ENCODE measurements around the gene SDF4.

Gene SDF4, protein sequence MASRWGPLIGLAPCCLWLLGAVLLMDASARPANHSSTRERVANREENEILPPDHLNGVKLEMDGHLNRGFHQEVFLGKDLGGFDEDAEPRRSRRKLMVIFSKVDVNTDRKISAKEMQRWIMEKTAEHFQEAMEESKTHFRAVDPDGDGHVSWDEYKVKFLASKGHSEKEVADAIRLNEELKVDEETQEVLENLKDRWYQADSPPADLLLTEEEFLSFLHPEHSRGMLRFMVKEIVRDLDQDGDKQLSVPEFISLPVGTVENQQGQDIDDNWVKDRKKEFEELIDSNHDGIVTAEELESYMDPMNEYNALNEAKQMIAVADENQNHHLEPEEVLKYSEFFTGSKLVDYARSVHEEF

DNA sequence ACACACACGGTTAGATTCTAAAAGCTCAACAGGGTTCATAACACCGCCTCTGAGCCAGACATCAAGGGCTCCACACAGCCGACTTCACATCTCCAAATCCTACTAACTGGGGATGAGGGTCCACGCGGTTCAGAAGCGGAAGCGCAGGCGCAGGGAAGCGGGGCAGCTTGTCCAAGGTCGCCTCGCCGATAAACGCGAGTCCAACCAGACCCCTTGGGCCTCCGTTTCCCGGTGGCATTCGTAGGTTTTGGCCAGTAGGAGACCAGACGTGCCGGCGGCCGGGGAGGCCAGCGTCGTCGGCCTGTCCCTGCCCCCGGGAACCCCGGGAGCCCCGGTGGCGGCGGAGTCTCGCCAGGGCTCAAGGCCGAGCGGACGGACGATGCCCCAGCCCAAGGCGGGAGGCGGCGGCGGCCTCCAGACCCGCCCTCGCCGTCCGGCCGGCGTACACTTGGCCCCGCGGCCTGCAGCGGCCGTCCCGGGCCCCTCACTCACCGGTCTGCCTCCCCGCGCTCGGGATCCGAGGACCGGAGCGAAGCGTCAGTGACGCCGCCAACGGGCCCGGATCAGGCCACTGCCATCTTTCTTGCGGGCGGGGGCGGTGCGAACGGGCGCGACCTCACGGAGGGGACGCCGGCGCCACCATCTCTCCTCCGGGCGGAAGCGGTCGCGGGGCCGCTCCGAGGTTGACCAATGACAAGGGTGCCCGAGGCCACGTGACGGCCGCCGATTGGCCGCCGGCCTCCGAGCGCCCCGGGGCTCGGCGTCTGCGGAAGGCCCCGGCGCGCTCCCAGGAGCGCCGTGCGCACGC is at the start of gene SDF4:
TSS of gene SDF4 (minus strand) at position 602 of the 808 bp plus-strand sequence. CDS start 3,229 bp downstream, outside the sequence.
- peak; percentile 77 for DNase-seq (ENCODE audit: low read depth)

DNA sequence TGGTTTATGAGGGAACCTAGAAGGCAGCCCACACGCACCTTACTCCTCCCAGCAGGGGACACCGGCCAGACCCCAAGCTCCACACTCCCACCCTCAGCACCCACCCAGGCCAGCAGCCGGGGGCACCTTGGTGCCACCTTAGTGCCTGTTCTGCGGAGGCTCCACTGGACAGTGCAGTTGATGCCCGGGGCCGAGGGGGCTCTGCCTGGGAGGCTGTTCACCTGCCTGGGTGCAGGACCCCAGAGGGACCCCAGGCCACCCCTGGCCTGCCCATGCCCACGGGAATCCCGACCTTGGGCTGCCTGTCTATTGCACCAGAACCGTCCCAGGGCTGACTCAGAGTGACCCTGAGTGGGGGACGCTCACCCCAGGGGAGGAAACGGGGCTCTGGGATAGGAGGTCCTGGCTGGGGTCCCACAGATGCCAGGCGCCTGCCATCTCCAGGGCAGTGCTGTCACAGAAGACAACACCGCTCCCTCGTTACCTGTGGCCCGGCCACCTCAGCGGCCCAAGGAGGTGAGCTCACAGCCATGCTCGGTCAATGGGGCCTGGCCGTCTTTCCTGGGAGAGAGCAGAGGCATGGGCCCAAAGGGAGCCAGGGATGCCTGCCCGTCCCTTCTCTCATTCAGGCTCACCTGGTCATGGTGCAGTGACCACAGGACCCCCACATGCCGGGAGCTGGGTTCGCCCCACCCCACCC is 49.1 kb upstream of the SDF4 start:
- no peak for DNase-seq (ENCODE audit: low read depth)

DNA sequence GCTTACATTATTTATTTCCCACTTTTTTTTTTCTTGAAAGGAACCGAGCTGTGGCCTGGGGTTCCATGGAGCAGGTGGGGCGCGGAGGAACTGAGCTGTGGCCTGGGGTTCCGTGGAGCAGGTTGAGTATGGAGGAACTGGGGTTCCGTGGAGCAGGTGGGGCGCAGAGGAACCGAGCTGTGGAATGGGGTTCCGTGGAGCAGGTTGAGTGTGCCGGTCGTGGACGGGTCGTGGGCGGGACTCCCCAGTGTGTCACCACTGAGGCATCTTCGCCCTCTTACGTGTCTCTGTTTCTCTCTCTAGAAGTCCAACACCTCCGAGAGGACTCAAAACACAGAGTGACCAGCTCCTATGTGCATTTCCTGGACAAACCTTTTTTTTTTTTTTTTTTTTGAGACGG is 47.2 kb upstream of the SDF4 start:
- no peak for DNase-seq (ENCODE audit: low read depth)

DNA sequence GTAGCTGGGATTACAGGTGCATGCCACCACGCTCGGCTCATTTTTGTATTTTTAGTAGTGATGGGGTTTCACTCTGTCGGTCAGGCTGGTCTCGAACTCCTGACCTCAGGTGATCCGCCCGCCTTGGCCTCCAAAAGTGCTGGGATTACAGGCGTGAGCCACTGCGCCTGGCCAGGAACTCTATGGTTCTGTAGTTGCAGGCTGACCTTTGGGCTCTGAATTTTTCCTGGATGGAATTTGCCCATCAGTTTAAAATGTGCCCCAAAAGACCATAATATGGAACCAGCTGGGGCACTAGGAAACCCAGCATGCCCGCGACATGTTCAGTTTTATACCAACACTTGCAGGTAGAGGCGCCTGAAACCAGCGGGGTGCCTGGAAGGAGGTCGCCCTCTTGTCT is 46.8 kb upstream of the SDF4 start:
- DNase-seq (ENCODE audit: low read depth), result no peak

DNA sequence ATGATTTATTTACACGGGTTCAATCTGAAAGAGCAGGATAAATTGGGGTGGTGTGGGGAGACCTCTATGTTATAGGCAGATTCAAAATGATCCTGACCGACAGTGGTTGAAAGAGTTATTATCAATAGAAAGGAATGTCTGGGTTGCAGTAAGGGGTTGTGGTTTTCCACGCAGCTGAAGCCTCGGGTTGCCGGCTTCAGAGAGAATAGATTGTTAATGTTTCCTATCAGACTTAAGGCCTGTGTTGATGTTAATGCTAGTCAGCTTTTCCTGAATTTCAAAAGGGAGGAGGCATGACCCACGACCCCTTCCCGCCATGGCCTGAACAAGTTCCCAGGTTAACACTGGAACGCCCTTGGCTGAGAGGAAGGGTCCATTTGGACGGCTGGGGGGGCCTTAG is 44.0 kb upstream of the SDF4 start:
- DNase-seq (ENCODE audit: low read depth), result no peak

DNA sequence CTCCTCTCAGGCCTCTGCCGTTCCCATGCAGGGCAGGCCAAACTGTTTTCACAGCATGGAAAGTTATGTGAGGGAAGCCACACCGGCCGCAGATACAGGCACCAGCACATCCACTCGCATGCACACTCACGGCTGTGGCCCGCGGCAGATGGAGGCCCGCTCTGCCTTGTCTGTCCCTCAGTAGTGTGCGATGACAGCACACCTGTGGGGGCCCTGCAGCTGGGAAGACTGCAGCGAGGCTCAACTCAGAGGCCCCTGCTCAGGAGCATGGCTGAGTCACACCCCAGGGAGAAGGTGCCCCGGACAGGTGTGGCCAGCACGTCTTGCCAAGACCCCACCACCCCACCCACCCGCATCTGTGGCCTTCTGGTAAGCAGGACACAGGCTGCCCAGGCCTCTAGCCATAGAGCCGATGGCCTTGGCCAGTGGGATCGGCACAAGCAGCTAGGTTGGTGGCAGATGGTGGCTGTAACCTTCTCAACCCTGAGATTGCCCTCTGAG is 43.2 kb upstream of the SDF4 start:
- no peak for DNase-seq (ENCODE audit: low read depth)

DNA sequence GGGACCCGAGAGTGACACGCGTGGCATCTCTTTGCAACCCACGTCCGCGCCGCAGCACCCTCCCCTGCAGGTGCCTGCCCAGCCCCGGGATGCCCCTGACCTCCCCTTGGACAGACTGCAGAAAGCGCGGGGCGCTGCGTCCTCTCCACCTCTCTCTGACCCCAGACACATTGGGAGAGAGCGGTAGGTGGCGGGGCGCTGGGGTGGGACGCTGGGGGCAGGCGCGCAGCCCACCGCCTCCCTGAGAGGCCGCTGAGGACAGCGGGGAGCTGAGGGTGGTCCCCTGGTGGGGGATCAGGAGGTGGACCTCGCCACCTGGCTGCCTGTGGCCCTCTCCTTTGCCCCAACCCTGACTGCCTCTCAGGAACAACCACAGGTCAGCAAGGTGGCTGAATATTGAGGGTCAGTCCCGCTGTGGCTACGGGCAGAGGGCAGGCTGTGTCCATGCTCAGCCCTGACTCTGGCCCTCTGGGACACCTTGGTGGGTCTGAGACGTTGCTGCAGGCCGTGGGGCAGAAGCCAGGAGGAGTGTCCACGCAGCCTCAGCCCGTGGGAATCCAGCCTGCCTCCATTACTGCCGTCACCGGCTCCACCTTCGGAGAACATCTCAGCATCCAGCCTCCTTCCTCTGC is 42.6 kb upstream of the SDF4 start:
- no peak for DNase-seq (ENCODE audit: low read depth)

DNA sequence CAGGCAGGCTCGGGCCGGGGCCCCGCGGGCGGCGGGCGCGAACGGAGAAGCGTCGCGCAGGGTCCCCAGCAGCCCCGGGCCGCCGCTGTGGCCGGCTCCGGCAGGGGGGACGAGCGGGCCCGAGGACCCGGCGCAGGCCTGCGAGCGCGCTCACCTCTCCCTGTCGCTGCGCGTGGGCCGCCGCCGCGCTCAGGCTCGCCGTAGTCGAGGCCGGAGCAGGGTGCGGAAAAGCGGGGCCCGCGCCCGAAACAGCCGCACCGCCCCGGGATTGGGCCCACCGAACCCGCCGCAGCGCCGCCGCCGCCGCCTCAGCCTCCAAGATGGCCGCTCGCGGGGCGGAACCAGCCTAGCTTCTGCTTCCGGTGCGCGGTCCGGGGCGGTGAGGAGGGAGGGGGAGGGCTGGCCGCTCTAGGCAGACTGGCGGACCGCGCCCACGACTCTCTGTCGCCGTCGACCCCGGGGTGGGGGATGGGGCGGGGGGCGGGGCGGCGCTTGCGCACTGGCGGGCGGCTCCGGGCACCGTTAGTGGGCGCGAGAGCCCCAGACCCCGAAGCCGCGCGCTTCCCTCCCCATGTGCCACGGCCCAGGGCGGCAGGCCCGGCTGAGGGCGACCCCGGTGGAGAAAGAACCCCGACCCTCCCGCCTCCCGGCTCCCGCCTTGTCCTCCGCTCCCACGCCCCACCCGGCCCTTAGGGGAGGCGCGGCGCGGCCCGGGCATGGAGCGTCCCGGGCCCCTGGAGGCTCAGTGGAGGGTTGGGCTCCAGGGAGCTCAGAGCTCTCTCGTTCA is 41.9 kb upstream of the SDF4 start, which contains the start of gene UBE2J2:
TSS of gene UBE2J2 (minus strand) at position 343 of the 787 bp plus-strand sequence. CDS start 5,862 bp downstream, outside the sequence.
- peak; percentile 61 for DNase-seq (ENCODE audit: low read depth)

DNA sequence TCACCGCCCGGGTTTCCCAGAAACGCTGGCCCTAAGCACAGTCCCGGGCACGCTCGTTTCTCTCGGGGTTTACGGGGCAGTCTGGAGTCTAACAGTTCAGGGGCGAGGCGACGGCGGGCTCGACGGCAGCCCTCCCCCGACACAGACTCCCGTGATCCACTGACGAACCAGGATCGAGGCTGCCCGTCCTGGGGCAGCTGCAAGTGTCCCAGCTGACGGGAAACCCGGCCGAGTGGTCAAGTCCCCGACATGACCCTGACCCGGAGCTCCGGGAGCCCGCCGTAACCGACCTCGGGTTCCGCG is 41.4 kb upstream of the SDF4 start:
- no peak for DNase-seq (ENCODE audit: low read depth)

DNA sequence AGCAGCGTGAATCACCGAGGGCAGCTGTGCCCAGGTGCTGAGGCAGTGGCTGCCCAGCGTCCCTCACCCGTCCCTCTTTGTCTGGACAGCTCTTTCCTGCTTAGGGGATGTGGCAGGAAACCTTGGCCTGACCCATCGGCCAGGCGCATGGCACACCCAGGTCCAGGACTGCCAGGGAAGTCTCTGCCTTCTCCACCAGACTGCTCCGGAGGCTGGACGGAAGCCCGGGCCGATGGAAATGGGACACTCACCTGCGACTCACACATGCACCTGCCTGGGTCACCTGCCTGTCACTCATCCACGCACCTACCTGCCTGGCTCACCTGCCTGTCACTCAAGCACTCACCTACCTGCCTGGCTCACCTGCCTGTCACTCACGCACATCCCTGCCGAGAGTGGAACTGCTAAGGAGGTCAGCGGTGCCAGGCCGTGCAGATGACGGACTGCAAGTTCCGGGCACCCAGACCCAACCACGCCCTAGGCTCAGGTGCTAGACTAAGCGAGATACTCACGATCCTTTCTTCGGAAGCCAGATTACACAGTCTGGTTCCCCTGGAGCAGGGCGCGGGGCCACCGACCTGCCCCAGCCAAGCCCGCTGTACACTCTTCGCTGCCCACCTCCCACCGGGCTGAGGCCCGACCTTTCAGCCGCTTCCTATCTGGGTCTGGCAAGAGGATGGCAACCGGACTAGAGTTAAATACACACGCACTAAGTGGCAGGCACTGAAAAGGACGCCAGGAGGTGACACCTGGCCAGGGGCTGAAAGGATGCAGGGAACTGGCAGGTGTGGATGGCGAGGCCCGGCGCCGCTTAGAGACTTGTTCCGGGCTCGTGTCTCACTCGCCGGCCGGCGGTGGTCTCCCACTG is 40.8 kb upstream of the SDF4 start:
- no peak for DNase-seq (ENCODE audit: low read depth)

DNA sequence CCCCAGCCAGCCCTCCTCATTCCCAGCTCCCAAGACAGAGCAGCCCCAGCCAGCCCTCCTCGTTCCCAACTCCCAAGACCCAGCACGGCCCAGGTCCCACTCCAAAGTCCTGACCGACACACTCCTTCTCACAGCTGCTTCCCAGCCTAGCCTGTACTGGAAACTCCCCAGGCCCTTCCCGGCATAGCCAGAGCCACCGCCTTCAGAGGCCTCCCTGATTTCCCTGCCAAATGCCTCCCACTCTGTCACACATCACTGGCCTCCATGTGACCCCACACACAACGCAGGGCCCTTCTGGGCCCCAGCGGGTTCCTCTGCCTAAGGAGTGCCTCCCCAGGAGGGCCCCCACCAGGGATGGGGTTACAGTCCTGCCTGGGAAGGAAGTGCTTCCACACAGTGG is 39.0 kb upstream of the SDF4 start:
- DNase-seq (ENCODE audit: low read depth), result no peak

DNA sequence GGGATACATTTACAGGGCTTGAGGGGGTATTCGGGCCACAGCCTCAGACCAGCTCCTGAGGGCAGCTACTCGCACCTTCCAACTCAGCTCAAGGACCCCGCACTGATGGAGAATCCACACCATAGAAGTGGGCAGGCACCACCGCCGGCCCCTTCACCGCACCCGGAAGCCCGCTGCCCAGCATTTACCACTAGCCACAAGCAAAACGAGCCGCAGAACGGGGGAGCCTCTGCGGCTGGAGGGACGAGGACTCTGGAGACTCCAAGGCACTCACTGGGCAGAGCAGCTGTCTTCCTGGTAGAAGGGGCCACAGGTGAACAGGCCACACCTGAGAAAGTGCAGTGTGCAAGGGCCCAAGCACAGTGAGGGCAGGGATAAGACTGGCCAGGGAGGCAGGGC is 36.5 kb upstream of the SDF4 start:
- DNase-seq (ENCODE audit: low read depth), result no peak

DNA sequence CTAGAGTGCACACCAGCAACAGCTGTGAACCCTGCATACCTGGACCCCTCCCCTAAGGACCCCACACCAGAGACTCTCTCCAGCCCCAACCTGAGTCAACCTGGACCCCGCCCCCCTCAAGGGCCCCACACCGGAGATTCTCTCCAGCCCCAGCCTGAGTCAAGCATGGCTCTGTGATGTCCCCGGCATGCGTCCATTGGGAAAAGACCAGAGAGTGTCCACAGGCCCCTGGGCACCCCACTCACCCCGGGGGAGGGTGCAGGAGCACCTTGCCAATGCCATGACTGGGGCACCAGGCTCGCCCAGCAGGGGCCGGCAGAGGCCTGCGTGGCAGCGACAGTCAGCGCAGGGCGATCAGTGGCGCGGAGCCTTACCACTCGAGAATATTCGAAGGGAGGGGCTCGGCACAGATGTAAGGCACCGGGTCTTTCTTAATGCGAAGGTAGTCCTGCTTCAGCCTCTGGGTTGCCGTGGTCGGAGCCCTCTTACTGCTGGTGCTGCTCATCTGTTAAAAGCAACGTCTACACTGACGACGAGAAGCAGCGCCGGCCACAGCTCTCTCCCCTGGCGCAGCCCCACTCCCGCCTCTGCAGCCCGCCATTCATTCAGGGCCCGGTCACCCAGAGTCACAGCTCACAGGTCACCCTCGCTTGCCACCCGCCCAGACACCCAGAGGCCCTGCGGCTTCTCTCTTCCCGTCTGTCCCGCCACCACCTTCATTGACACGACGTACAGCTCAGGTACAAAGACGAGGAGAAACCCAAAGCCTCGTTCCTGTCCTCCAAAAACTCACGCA is 35.9 kb upstream of the SDF4 start:
- DNase-seq (ENCODE audit: low read depth), result no peak

DNA sequence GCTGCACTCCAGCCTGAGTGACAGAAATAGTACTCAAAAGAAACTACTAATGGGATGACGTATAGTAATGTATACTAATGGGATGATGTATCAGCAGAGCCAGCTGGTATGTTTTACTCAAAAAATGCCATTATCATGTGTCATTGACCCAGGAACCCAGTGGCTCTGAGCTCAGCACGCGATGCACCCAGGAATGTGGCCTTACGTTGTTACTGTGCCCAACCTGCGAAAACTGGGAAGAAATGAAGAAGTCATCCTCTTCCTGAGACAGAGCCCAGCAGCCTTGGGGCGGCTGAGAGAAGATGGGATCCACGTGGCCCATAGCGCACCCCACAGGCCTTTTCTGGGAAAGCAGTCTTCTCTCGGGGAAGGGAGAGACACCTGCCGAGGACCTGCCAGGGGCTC is 33.1 kb upstream of the SDF4 start:
- DNase-seq (ENCODE audit: low read depth), result peak; percentile 99

DNA sequence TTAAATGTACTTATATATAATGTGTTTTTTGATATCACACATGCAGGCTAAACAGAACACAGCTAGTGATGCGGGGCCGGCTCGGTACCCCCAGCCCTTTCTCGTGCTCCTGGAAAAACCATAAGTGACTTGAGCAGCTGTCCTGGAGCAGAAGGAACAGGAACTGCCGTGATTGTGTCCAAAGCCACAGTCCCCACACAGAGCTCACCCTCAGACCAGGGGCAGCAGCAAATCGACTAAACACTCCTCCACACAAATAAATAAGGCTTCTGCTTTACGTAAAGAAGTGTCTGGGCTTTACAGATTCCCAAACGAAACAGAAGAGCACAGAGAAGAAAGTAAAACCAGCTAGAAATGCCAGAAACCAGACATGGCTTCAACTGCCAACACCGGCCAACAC is 32.2 kb upstream of the SDF4 start:
- no peak for DNase-seq (ENCODE audit: low read depth)

DNA sequence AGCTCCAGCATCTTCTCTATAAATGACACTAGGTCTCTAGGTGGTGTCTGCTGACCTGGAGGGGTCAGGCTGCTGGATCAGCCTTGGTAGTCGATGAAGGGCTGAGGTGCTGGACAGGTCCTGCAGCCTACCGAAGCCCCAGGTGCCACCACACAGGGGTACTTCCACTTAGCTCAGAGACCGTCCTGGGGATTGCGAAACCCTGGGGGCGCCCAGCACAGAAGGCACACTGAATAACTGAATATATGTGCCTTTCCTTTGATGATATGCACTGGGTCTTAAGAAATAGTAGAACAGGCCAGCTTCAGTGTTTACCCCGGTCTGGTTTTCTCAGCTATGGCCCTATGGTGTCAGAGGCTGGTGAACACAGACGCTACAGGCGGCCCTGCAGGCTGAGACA is 31.0 kb upstream of the SDF4 start:
- no peak for DNase-seq (ENCODE audit: low read depth)

DNA sequence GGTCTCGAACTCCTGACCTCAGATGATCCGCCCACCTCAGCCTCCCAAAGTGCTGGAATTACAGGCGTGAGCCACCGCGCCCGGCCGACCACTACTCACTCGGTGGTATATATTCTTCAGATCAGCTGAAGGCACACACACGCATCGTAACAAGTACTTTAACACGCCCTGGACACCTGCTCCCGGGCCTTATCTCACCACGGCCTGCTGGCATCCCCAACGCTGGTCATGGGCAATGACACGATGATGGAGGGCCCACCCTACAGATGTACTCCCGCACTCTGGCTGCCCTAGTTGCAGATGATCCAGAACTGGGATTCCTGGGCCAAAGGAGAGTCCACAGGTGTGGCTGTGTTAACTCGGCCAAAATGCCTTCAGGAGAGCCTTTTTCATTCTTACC is 30.3 kb upstream of the SDF4 start:
- DNase-seq (ENCODE audit: low read depth), result no peak

DNA sequence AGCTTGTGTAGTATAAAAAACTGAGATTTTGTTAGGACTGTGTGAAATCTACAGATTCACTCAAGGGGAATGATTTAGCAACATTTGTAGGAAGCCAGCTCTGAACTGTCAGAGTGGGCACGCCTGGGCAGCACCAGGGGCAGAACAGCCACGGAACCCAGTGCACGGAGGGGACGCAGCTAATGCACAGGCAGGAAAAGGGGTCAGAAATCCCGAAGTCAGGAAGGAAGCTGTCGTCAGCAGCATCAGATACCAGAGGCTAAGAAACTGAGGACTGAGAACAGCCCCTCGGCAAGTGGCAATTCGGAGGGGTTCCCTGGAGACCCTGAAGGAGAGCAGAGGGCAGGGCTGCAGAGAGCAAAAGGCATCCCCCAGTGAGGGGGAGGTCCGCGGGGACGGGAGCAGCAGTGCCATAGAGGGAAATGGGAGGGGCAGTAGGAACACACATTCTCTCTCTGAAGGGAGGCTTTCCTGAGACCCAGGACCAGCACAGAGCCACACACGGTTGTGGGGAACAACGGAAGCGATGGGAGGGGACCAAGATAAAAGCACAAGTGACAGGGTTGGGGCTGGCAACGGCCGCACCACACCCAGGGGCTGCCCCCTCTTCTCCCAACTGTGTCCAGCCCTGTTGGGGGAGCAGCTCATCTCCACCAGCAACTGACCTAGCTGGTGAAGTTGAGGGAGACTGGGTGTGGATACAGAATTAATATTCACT is 29.2 kb upstream of the SDF4 start:
- DNase-seq (ENCODE audit: low read depth), result no peak
